Measurements from ENCODE around the gene PURB.
"Not testable (repeated sequence)": the region's sequence is repeated elsewhere in the genome, so short reads cannot be mapped to it uniquely, and the experiment has no call there.

Gene PURB

DNA sequence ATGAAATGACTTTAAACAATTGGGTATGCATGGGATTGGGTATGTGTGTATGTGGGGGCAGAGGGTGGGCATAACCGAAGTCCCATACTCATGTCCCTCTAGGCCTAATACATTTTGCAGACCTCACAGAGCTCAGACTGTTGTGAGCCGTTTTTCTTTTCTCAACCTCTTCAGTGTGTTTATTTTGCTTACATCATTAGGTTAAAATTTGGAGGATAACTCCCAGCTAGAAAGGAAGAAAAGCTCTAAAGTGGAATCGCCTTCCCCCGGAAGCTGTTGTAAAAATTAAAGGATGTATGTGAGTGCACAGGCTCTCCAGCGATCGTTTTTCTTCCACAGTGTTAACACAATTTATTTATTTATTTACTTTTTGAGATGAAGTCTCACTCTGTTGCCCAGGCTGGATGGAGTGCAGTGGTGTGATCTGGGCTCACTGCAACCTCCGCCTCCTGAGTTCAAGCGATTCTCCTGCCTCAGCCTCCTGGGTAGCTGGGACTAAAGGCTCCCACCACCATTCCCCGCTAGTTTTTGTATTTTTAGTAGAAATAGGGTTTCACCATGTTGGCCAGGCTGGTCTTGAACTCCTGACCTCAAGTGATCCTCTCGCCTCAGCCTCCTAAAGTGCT is 36.0 kb downstream of the PURB start:
- TF ChIP-seq, protein P1, sequence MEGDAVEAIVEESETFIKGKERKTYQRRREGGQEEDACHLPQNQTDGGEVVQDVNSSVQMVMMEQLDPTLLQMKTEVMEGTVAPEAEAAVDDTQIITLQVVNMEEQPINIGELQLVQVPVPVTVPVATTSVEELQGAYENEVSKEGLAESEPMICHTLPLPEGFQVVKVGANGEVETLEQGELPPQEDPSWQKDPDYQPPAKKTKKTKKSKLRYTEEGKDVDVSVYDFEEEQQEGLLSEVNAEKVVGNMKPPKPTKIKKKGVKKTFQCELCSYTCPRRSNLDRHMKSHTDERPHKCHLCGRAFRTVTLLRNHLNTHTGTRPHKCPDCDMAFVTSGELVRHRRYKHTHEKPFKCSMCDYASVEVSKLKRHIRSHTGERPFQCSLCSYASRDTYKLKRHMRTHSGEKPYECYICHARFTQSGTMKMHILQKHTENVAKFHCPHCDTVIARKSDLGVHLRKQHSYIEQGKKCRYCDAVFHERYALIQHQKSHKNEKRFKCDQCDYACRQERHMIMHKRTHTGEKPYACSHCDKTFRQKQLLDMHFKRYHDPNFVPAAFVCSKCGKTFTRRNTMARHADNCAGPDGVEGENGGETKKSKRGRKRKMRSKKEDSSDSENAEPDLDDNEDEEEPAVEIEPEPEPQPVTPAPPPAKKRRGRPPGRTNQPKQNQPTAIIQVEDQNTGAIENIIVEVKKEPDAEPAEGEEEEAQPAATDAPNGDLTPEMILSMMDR (IDR thresholded peaks at IDR 0.05; ENCODE audit: insufficient read depth, missing control alignments), result no peak
- FAIRE-seq, result no peak
- DNase-seq (ENCODE audit: insufficient read length, low spot score), result no peak

- peak; percentile 85 for DNase-seq (ENCODE audit: insufficient read length, low spot score)
- FAIRE-seq, result no peak
- TF ChIP-seq, protein P1 (IDR thresholded peaks at IDR 0.05; ENCODE audit: insufficient read depth, missing control alignments), result no peak
Observed at GRCh38 chr7:44847920-44848634, 37.3 kb downstream of the PURB start, which contains the start of gene H2AZ2. TSS of gene H2AZ2 (minus strand) at chr7:44848087. CDS start at chr7:44847971, 116 bp downstream.

DNA sequence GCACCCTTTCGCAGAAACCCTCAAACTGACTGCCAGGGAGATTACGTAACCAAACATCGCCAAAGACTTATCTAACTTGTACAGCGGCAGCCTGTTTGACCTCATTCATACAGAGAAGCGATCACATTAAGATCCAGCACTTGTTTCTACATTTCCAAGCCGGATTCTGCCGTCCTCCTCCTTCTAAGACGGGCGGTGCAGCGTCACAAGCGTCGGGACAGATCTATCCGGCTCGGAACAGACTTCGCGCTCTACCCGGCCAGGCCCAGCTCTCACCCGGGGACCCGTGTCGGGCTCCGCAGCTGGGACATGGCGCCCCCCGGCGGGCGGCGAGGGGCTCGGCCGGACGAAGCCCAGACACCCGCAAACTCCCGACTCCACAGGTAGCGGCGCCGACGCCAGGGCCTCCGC is 37.8 kb downstream of the PURB start:
- TF ChIP-seq, protein P1 (IDR thresholded peaks at IDR 0.05; ENCODE audit: insufficient read depth, missing control alignments), result peak; percentile 66
- DNase-seq (ENCODE audit: insufficient read length, low spot score) (peak; percentile 68), FAIRE-seq (no peak)

DNA sequence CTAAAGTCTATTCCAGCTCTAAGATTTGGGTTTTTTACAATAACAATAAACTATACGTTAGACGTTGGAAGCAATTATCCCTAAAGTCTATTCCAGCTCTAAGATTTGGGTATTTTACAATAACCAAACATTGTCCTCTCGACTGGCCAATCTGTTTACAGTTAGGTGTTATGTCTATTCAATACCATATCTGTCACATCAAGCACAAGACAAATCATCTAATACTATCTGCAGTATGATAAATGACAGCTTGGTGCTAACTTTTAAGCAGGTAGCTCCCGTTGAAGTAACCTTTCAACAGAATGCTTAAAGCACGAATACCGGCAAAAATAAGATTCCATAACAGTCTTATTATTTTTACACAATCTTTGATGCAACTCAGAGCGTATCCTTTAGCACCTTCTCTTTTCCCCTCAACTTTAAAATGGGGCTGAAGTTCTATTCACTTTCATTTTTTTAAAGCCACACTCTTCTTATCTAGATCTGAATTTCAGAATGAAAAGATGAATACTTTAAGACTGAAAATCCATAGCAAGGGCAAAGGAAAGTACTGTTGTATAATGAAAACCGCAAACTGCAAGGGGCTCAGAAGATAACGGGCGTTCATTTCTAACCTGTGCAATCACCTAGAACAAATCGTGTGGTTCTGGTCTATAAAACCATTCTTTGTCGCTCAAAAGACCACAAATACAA is 38.4 kb downstream of the PURB start:
- FAIRE-seq (no peak), DNase-seq (ENCODE audit: insufficient read length, low spot score) (no peak)
- TF ChIP-seq, protein P1 (IDR thresholded peaks at IDR 0.05; ENCODE audit: insufficient read depth, missing control alignments), result no peak

DNA sequence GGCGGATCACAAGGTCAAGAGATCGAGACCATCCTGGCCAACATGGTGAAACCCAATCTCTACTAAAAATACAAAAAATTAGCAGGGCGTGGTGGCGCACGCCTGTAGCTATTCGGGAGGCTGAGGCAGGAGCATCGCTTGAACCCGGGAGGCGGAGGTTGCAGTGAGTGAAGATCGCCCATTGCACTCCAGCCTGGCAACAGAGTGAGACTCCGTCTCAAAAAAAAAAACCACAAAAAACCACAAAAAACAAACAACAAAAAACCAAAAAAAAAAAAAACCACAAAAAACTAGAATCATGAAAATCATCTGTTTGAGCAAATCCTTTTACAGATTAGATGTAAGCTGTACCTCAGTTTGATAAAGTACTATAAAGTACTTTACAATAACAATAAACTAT is 38.9 kb downstream of the PURB start:
- FAIRE-seq; DNase-seq (ENCODE audit: insufficient read length, low spot score): not testable (repeated sequence)

GRCh38 chr7:44845451-44845850 is 39.9 kb downstream of the PURB start:
- no peak for DNase-seq (ENCODE audit: insufficient read length, low spot score)
- no peak for FAIRE-seq
- TF ChIP-seq, protein P1 (IDR thresholded peaks at IDR 0.05; ENCODE audit: insufficient read depth, missing control alignments), result no peak

GRCh38 chr7:44843440-44843839 is 41.9 kb downstream of the PURB start:
- not testable (repeated sequence) for FAIRE-seq; DNase-seq (ENCODE audit: insufficient read length, low spot score)

- peak; percentile 53 for DNase-seq (ENCODE audit: insufficient read length, low spot score)
- FAIRE-seq, result peak; percentile 6
Observed at GRCh38 chr7:44842675-44843074, 42.7 kb downstream of the PURB start.
